HCT116 (cell line): Measurements from ENCODE around the gene SEMA3G. TPM values are rescaled to one million over a fixed set of nuclear protein-coding genes. Genes with fewer than 3 reads are reported as not detected.

Experiments
- ATAC-seq: fragments of 200-7000 bp; cut with Tn5 transposase; 2 replicates; pipeline ENCODE4 v1.9.1; 2020; ENCODE audit warnings: mild to moderate bottlenecking, moderate library complexity
- BruUV-seq: library from RNA; stranded (reverse); fragments of 400-500 nt; replicated peaks from 2 replicates; lab custom pipeline; 2021; lab: Mats Ljungman, UMichigan
- CTCF ChIA-PET: fragments of 300-600 bp; sonication (Branson Sonifier 250); formaldehyde crosslinking; loops from one replicate; lab custom pipeline; 2021; ENCODE audit warnings: antibody characterized with exemption; lab: Charles Lee
- POLR2A ChIA-PET: fragments of 300-600, 350-600 bp; sonication (Branson Sonifier 250); formaldehyde crosslinking; loops from one replicate; lab custom pipeline; 2021; ENCODE audit warnings: antibody characterized with exemption; lab: Charles Lee
- RAD21 ChIA-PET, 2 experiments: fragments of 300-600 bp; sonication (Branson Sonifier 250); formaldehyde crosslinking; loops; one replicate each; lab custom pipeline; 2023; ENCODE audit warnings: low total read pairs in 2 of 2; ENCODE audit not compliant: uncharacterized antibody in 2 of 2, unreplicated experiment in 2 of 2, low non-redundant PET in 1 of 2; lab: Charles Lee
- DNase-seq: peaks from one replicate; pipeline ENCODE4 v3.0.0-alpha.2; 2010; ENCODE audit warnings: low read depth, low spot score
- H2AFZ ChIP-seq: fragments of 200-600 bp; shearing (Covaris generic), sonication (generic); 2 replicates; pipeline ENCODE4 v1.6.1; 2017; ENCODE audit warnings: low read depth, mixed run types, mixed read lengths, antibody characterized with exemption, low read length; ENCODE audit not compliant: poor library complexity, severe bottlenecking
- H3K27ac ChIP-seq: 2 replicates; pipeline ENCODE4 v1.5.1; 2012; ENCODE audit warnings: low read depth, low read length
- H3K27me3 ChIP-seq: fragments of 200-600 bp; sonication (generic); 2 replicates; pipeline ENCODE4 v1.6.1; 2016; ENCODE audit warnings: mixed run types, low read length, mixed read lengths; ENCODE audit not compliant: insufficient read depth
- H3K36me3 ChIP-seq, 2 experiments: fragments of 200-500 bp in 1 of 2; fragments of 200-600 bp in 1 of 2; sonication (Bioruptor generic) in 1 of 2; sonication (generic) in 1 of 2; 2 replicates each; pipeline versions ENCODE4 v1.5.1 to v1.6.1; 2014 to 2016; ENCODE audit warnings: low read length in 2 of 2, inconsistent platforms in 1 of 2, mixed read lengths in 1 of 2, mixed run types in 1 of 2; ENCODE audit not compliant: insufficient read depth in 2 of 2, control insufficient read depth in 1 of 2
- H3K4me1 ChIP-seq, 2 experiments: fragments of 200-600 bp in 1 of 2; sonication (generic) in 1 of 2; 2 replicates each; pipeline versions ENCODE4 v1.5.1 to v1.6.1; 2012 to 2017; ENCODE audit warnings: low read length in 2 of 2, inconsistent platforms in 1 of 2, mild to moderate bottlenecking in 1 of 2, mixed read lengths in 1 of 2, mixed run types in 1 of 2, moderate library complexity in 1 of 2; ENCODE audit not compliant: insufficient read depth in 2 of 2, control insufficient read depth in 1 of 2
- H3K4me2 ChIP-seq: fragments of 200-600 bp; sonication (generic); 2 replicates; pipeline ENCODE4 v1.6.1; 2017; ENCODE audit warnings: mixed run types, low read length, mixed read lengths
- H3K4me3 ChIP-seq, 2 experiments: fragments of 200-600 bp in 1 of 2; sonication (generic) in 1 of 2; replicated peaks in 1 of 2; 2 replicates each; pipeline ENCODE4 v1.5.1; 2011 to 2016; ENCODE audit warnings: low read length in 2 of 2, control low read depth in 1 of 2, low read depth in 1 of 2, mild to moderate bottlenecking in 1 of 2, mixed read lengths in 1 of 2, mixed run types in 1 of 2
- H3K79me2 ChIP-seq: fragments of 200-600 bp; sonication (generic); 2 replicates; pipeline ENCODE4 v1.6.1; 2017; ENCODE audit warnings: mild to moderate bottlenecking, mixed run types, low read length, moderate library complexity, mixed read lengths; ENCODE audit not compliant: insufficient read depth
- H3K9ac ChIP-seq: fragments of 200-600 bp; sonication (generic); 2 replicates; pipeline ENCODE4 v1.6.1; 2016; ENCODE audit warnings: low read length, mixed read lengths
- H3K9me2 ChIP-seq: fragments of 200-600 bp; sonication (generic), shearing (Covaris generic); 2 replicates; pipeline ENCODE4 v1.6.1; 2017; ENCODE audit warnings: mixed run types, mild to moderate bottlenecking, moderate library complexity; ENCODE audit not compliant: insufficient read depth
- H3K9me3 ChIP-seq, 2 experiments: fragments of 200-500 bp in 1 of 2; fragments of 200-600 bp in 1 of 2; sonication (Bioruptor generic) in 1 of 2; sonication (generic) in 1 of 2; 2 replicates each; pipeline ENCODE4 v1.6.1; 2014 to 2017; ENCODE audit warnings: low read length in 2 of 2, mixed read lengths in 2 of 2, inconsistent platforms in 1 of 2, low read depth in 1 of 2, mild to moderate bottlenecking in 1 of 2, mixed run types in 1 of 2, moderate library complexity in 1 of 2; ENCODE audit not compliant: control insufficient read depth in 1 of 2, insufficient read depth in 1 of 2
- H4K20me1 ChIP-seq: fragments of 200-600 bp; sonication (generic), shearing (Covaris generic); 2 replicates; pipeline ENCODE4 v1.6.1; 2017; ENCODE audit warnings: mixed run types, mild to moderate bottlenecking, moderate library complexity; ENCODE audit not compliant: insufficient read depth
- ATF3 ChIP-seq: IDR thresholded peaks from 2 replicates; pipeline ENCODE4 v1.6.1; 2012
- EZH2 ChIP-seq: fragments of 200-600 bp; sonication (generic); IDR thresholded peaks from 2 replicates; pipeline ENCODE4 v1.6.1; 2017; ENCODE audit warnings: antibody characterized with exemption, mixed run types
- EZH2phosphoT487 ChIP-seq: fragments of 200-600 bp; IDR thresholded peaks from 2 replicates; pipeline ENCODE4 v1.6.1; 2018; ENCODE audit warnings: antibody characterized with exemption, borderline replicate concordance
- JUND ChIP-seq: IDR thresholded peaks from 2 replicates; pipeline ENCODE4 v1.6.1; 2012
- SP1 ChIP-seq: IDR thresholded peaks from 2 replicates; pipeline ENCODE4 v1.6.1; 2012; ENCODE audit warnings: low read depth
- TCF7L2 ChIP-seq: IDR thresholded peaks from 2 replicates; pipeline ENCODE4 v1.7.0; 2011; ENCODE audit warnings: borderline replicate concordance, inconsistent platforms; ENCODE audit not compliant: insufficient read depth, insufficient read length; ENCODE audit errors: extremely low read depth
- intact Hi-C: fragments of 100-400 bp; cut with micrococcal nuclease; formaldehyde crosslinking; loops from 2 replicates; pipeline ENCODE4 v1.10.0; 2022
- total RNA-seq: library from RNA; stranded (reverse); gene quantifications from one replicate; pipeline ENCODE4 v1.2.1, GENCODE V29; 2021; ENCODE audit not compliant: unreplicated experiment
- TF ChIP-seq, protein P1 (sequence below), 3 experiments: fragments of 200-600 bp in 1 of 3; sonication (generic) in 1 of 3; IDR thresholded peaks in 2 of 3; conservative IDR thresholded peaks in 1 of 3; 2 replicates each; pipeline ENCODE4 v1.5.1; 2012 to 2017; ENCODE audit warnings: low read depth in 2 of 3, low read length in 2 of 3, antibody characterized with exemption in 1 of 3, borderline replicate concordance in 1 of 3, control low read depth in 1 of 3, mild to moderate bottlenecking in 1 of 3, mixed read lengths in 1 of 3, mixed run types in 1 of 3, moderate library complexity in 1 of 3; ENCODE audit not compliant: insufficient read depth in 1 of 3

SEMA3G gene
- total RNA-seq, 1 experiment from 2014 or later = 4.2 TPM

- DNase-seq = no peak
- Histone ChIP-seq H3K9me3 (no peaks in the 10 kb centered on the region), H3K4me2 (peak overlapping the region; percentile 82), H3K36me3 (no peaks in the 10 kb centered on the region), H2AFZ (no peak overlapping the region), H3K4me1 (peaks cover 2 to 17% of the 10 kb centered on the region in 2 experiments; a peak in 3 of 4 replicates), H3K9me2 (no peaks in the 10 kb centered on the region), H3K27ac (peak overlapping the region; percentile 55; the same call in 1 of the 2 replicates), H3K79me2 (no peaks in the 10 kb centered on the region)
- BruUV-seq = TSS peak; percentile 81
- ChIA-PET RAD21 (interaction anchor here in 1 of 2 experiments (0.9 kb wide), 1 partner anchor 55 kb away, joined by 4 read pairs; no protein-coding TSS in a partner anchor), CTCF (no interaction called here)
- TF ChIP-seq JUND (no peak), EZH2 (no peak), ATF3 (no peak), TCF7L2 (no peak), EZH2phosphoT487 (no peak), SP1 (no peak)
- TF ChIP-seq, protein P1, sequence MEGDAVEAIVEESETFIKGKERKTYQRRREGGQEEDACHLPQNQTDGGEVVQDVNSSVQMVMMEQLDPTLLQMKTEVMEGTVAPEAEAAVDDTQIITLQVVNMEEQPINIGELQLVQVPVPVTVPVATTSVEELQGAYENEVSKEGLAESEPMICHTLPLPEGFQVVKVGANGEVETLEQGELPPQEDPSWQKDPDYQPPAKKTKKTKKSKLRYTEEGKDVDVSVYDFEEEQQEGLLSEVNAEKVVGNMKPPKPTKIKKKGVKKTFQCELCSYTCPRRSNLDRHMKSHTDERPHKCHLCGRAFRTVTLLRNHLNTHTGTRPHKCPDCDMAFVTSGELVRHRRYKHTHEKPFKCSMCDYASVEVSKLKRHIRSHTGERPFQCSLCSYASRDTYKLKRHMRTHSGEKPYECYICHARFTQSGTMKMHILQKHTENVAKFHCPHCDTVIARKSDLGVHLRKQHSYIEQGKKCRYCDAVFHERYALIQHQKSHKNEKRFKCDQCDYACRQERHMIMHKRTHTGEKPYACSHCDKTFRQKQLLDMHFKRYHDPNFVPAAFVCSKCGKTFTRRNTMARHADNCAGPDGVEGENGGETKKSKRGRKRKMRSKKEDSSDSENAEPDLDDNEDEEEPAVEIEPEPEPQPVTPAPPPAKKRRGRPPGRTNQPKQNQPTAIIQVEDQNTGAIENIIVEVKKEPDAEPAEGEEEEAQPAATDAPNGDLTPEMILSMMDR (IDR thresholded peaks at IDR 0.05 in 2 of 3, conservative IDR thresholded peaks at IDR 0.05 in 1 of 3; ENCODE audit: borderline replicate concordance in 1 of 3, insufficient read depth in 1 of 3, low read depth in 2 of 3, low read length in 2 of 3) = no peak
- TF ChIP-seq, all 23 proteins: peak for 0
- POLR2A ChIA-PET = no interaction called here
- Histone ChIP-seq H4K20me1 (no peaks in the 10 kb centered on the region), H3K9ac (peak overlapping the region; percentile 65), H3K27me3 (no peaks in the 10 kb centered on the region), H3K4me3 (peak overlapping the region; percentile 46 to 55)
- intact Hi-C loops = no loop called here
- no peak for ATAC-seq
These were observed 864 bp downstream of the SEMA3G start for GRCh38 chr3:52443791-52444687.
